GM23338 (cell line): ENCODE results near the gene PHLDB2. TPM values are rescaled to one million over a fixed set of nuclear protein-coding genes. Genes with fewer than 3 reads are reported as not detected.

ENCODE experiments used
- ATAC-seq: fragments of 200-7000 bp; cut with Tn5 transposase; 3 replicates; pipeline ENCODE4 v1.9.1; 2020
- DNase-seq: peaks from one replicate; pipeline ENCODE4 v3.0.0-alpha.2; 2015; ENCODE audit warnings: low spot score
- H2AFZ ChIP-seq: fragments of 200-600 bp; sonication (generic); 2 replicates; pipeline ENCODE4 v1.8.0; 2016; ENCODE audit warnings: antibody characterized with exemption, mild to moderate bottlenecking, moderate library complexity
- H3F3A ChIP-seq: fragments of 200-600 bp; sonication (generic); replicated peaks from 2 replicates; pipeline ENCODE4 v1.8.0; 2017; ENCODE audit warnings: antibody characterized with exemption, mixed run types, low read depth
- H3K27ac ChIP-seq: fragments of 200-600 bp; sonication (generic); 2 replicates; pipeline ENCODE4 v1.6.1; 2016; ENCODE audit warnings: low read depth
- H3K27me3 ChIP-seq: fragments of 200-600 bp; sonication (generic); 2 replicates; pipeline ENCODE4 v1.8.0; 2016; ENCODE audit warnings: mild to moderate bottlenecking, mixed run types, moderate library complexity; ENCODE audit not compliant: insufficient read depth
- H3K36me3 ChIP-seq: fragments of 200-600 bp; sonication (generic); 2 replicates; pipeline ENCODE4 v1.8.0; 2016; ENCODE audit warnings: mild to moderate bottlenecking; ENCODE audit not compliant: insufficient read depth
- H3K4me1 ChIP-seq: fragments of 200-600 bp; sonication (generic); 2 replicates; pipeline ENCODE4 v1.8.0; 2016; ENCODE audit warnings: mild to moderate bottlenecking, moderate library complexity; ENCODE audit not compliant: insufficient read depth
- H3K4me2 ChIP-seq: fragments of 200-600 bp; sonication (generic); 2 replicates; pipeline ENCODE4 v1.7.1; 2017; ENCODE audit warnings: mixed run types
- H3K4me3 ChIP-seq: fragments of 200-600 bp; sonication (generic); 2 replicates; pipeline ENCODE4 v1.6.1; 2016; ENCODE audit warnings: mixed run types
- H3K79me2 ChIP-seq: fragments of 200-600 bp; sonication (generic); replicated peaks from 2 replicates; pipeline ENCODE4 v1.8.0; 2017; ENCODE audit warnings: mild to moderate bottlenecking; ENCODE audit not compliant: insufficient read depth
- H3K9me2 ChIP-seq: fragments of 200-600 bp; sonication (generic); 2 replicates; pipeline ENCODE4 v1.8.0; 2017; ENCODE audit not compliant: insufficient read depth
- H4K20me1 ChIP-seq: fragments of 200-600 bp; sonication (generic); replicated peaks from 2 replicates; pipeline ENCODE4 v1.8.0; 2017; ENCODE audit warnings: mild to moderate bottlenecking; ENCODE audit not compliant: insufficient read depth
- H3K27ac Mint-ChIP-seq: 2 replicates; pipeline ENCODE4 v1.8.0; 2020; ENCODE audit warnings: inconsistent platforms, mild to moderate bottlenecking, moderate library complexity, mixed read lengths
- H3K27me3 Mint-ChIP-seq: 3 replicates; pipeline ENCODE4 v1.8.0; 2022; ENCODE audit warnings: low read depth, mild to moderate bottlenecking, moderate library complexity, mixed read lengths, inconsistent platforms; ENCODE audit not compliant: insufficient read depth, poor library complexity
- H3K36me3 Mint-ChIP-seq: 3 replicates; pipeline ENCODE4 v1.8.0; 2021; ENCODE audit warnings: low read depth, mild to moderate bottlenecking, inconsistent platforms, moderate library complexity, mixed read lengths
- H3K4me1 Mint-ChIP-seq: 3 replicates; pipeline ENCODE4 v1.8.0; 2020; ENCODE audit warnings: mild to moderate bottlenecking, inconsistent platforms, mixed read lengths
- H3K4me3 Mint-ChIP-seq: 3 replicates; pipeline ENCODE4 v1.8.0; 2021; ENCODE audit warnings: moderate library complexity, mild to moderate bottlenecking, inconsistent platforms, mixed read lengths
- H3K9me3 Mint-ChIP-seq: 3 replicates; pipeline ENCODE4 v1.8.0; 2020; ENCODE audit warnings: moderate library complexity, mild to moderate bottlenecking, inconsistent platforms, mixed read lengths
- JUNB ChIP-seq: IDR thresholded peaks from one replicate; pipeline ENCODE4 v1.6.1; 2016; ENCODE audit warnings: antibody characterized with exemption; ENCODE audit not compliant: unreplicated experiment
- POLR2AphosphoS5 ChIP-seq: IDR thresholded peaks from 2 replicates; pipeline ENCODE4 v1.6.1; 2016; ENCODE audit warnings: antibody characterized with exemption, low read depth
- STAT1 ChIP-seq: IDR thresholded peaks from one replicate; pipeline ENCODE4 v1.6.1; 2016; ENCODE audit warnings: antibody characterized with exemption; ENCODE audit not compliant: unreplicated experiment
- ZNF114 ChIP-seq: fragments of 250-450 bp; sonication (Bioruptor Pico); IDR thresholded peaks from 2 replicates; pipeline ENCODE4 v1.5.0; 2020; ENCODE audit warnings: mild to moderate bottlenecking, moderate library complexity
- polyA plus RNA-seq: library from polyadenylated mRNA; unstranded; fragments of >200 nt; fragmentation: Nextera tagmentation; extraction: Ambion mirVana; gene quantifications from 2 replicates; pipeline ENCODE4 v1.2.1, GENCODE V29; 2016
- total RNA-seq: library from RNA; depleted of rRNA; stranded (reverse); fragments of >200 nt; shearing (Covaris generic); gene quantifications from 2 replicates; pipeline ENCODE4 v1.2.3, GENCODE V29; 2014
- TF ChIP-seq, protein P1 (sequence below): fragments of 250-450 bp; sonication (Bioruptor Pico); IDR thresholded peaks from 2 replicates; pipeline ENCODE4 v1.5.0; 2020; ENCODE audit warnings: mild to moderate bottlenecking, moderate library complexity

PHLDB2 gene
- total and polyA plus RNA-seq, 2 experiments from 2014 or later = 19.5 to 33.7 TPM

DNA sequence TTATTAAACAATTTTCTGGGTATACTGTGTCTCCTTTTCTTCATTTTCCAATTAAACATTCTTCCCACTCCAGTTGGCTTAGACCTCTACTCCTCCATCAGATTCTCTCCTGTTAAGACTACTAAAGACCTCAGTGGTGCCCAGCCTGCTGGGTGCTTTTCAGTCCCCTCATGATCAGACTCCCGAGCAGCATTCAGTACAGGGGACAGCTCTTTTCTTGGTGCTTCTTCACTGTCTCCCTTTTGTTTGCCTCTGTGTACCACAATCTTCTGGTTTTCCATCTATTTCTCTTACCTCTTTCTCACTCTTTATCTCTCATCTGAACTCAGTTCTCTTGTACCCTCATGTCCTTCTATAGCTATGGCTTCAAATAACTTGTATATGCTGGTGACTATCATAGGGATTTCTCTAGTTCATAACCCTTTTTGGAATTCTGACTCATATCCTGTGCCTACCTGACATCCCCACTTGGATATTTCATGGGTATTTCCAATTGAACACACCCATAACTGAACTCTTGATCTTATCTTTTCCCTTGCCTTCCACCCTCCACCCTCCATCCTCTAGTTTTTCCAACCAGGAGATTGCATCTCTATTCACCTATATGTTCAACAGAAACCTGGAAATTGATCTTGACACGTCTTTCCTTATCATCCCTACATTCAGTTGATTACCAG, 64.2 kb downstream of the PHLDB2 start:
- no peaks in the 10 kb centered on the region for H4K20me1 ChIP-seq
- Mint-ChIP-seq H3K4me3 (no peak overlapping the region), H3K27me3 (peaks cover 25% of the 10 kb centered on the region), H3K36me3 (peaks cover 37% of the 10 kb centered on the region), H3K4me1 (peaks cover 28% of the 10 kb centered on the region), H3K9me3 (no peaks in the 10 kb centered on the region), H3K27ac (no peak overlapping the region)
- no peak overlapping the region for H3K4me2 ChIP-seq
- no peaks in the 10 kb centered on the region for H3F3A ChIP-seq
- no peaks in the 10 kb centered on the region for H3K9me2 ChIP-seq
- peaks cover 16% of the 10 kb centered on the region; the same call in 1 of the 2 replicates for H3K4me1 ChIP-seq
- H3K36me3 ChIP-seq = no peaks in the 10 kb centered on the region; the same call in 1 of the 2 replicates
- DNase-seq (no peak), ATAC-seq (no peak)
- TF ChIP-seq STAT1 (no peak), ZNF114 (CRISPR knock-in tag) (no peak), POLR2AphosphoS5 (no peak)
- H3K27ac ChIP-seq = no peak overlapping the region
- H2AFZ ChIP-seq = no peak overlapping the region
- no peaks in the 10 kb centered on the region for H3K79me2 ChIP-seq
- H3K4me3 ChIP-seq = no peak overlapping the region
- H3K27me3 ChIP-seq = peaks cover 29% of the 10 kb centered on the region

DNA sequence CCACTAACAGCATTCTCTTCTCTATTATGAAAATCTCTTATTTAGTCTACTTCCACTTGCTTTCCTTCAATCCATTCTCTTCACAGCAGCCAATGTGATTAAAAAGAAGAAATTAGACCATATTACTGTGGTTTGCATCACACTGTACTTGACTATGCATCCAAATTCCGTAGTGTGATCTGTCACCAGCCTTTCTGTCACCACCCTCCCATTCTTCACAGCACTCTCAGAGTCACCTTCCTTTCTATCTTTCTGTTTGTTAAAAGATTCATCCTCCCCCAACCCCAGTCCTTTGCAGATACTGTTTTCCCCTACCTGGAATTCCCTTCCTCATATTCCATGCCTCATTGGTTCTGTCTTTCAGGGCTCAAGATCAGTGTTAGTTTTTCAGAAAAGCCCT, 64.7 kb downstream of the PHLDB2 start:
- peaks cover 34% of the 10 kb centered on the region for H3K36me3 Mint-ChIP-seq
- H3K4me2 ChIP-seq = no peak overlapping the region

More for the DNA sequence above, 64.7 kb downstream of the PHLDB2 start:
- H3F3A ChIP-seq = no peaks in the 10 kb centered on the region
- Mint-ChIP-seq H3K4me1 (peaks cover 26% of the 10 kb centered on the region), H3K4me3 (no peak overlapping the region), H3K9me3 (no peaks in the 10 kb centered on the region), H3K27me3 (peaks cover 20% of the 10 kb centered on the region), H3K27ac (no peak overlapping the region)
- H3K36me3 ChIP-seq = no peaks in the 10 kb centered on the region; the same call in 1 of the 2 replicates
- H4K20me1 ChIP-seq = no peaks in the 10 kb centered on the region
- H3K4me3 ChIP-seq = no peak overlapping the region
- H2AFZ ChIP-seq = no peak overlapping the region
- TF ChIP-seq JUNB = no peak
- TF ChIP-seq, protein P1, sequence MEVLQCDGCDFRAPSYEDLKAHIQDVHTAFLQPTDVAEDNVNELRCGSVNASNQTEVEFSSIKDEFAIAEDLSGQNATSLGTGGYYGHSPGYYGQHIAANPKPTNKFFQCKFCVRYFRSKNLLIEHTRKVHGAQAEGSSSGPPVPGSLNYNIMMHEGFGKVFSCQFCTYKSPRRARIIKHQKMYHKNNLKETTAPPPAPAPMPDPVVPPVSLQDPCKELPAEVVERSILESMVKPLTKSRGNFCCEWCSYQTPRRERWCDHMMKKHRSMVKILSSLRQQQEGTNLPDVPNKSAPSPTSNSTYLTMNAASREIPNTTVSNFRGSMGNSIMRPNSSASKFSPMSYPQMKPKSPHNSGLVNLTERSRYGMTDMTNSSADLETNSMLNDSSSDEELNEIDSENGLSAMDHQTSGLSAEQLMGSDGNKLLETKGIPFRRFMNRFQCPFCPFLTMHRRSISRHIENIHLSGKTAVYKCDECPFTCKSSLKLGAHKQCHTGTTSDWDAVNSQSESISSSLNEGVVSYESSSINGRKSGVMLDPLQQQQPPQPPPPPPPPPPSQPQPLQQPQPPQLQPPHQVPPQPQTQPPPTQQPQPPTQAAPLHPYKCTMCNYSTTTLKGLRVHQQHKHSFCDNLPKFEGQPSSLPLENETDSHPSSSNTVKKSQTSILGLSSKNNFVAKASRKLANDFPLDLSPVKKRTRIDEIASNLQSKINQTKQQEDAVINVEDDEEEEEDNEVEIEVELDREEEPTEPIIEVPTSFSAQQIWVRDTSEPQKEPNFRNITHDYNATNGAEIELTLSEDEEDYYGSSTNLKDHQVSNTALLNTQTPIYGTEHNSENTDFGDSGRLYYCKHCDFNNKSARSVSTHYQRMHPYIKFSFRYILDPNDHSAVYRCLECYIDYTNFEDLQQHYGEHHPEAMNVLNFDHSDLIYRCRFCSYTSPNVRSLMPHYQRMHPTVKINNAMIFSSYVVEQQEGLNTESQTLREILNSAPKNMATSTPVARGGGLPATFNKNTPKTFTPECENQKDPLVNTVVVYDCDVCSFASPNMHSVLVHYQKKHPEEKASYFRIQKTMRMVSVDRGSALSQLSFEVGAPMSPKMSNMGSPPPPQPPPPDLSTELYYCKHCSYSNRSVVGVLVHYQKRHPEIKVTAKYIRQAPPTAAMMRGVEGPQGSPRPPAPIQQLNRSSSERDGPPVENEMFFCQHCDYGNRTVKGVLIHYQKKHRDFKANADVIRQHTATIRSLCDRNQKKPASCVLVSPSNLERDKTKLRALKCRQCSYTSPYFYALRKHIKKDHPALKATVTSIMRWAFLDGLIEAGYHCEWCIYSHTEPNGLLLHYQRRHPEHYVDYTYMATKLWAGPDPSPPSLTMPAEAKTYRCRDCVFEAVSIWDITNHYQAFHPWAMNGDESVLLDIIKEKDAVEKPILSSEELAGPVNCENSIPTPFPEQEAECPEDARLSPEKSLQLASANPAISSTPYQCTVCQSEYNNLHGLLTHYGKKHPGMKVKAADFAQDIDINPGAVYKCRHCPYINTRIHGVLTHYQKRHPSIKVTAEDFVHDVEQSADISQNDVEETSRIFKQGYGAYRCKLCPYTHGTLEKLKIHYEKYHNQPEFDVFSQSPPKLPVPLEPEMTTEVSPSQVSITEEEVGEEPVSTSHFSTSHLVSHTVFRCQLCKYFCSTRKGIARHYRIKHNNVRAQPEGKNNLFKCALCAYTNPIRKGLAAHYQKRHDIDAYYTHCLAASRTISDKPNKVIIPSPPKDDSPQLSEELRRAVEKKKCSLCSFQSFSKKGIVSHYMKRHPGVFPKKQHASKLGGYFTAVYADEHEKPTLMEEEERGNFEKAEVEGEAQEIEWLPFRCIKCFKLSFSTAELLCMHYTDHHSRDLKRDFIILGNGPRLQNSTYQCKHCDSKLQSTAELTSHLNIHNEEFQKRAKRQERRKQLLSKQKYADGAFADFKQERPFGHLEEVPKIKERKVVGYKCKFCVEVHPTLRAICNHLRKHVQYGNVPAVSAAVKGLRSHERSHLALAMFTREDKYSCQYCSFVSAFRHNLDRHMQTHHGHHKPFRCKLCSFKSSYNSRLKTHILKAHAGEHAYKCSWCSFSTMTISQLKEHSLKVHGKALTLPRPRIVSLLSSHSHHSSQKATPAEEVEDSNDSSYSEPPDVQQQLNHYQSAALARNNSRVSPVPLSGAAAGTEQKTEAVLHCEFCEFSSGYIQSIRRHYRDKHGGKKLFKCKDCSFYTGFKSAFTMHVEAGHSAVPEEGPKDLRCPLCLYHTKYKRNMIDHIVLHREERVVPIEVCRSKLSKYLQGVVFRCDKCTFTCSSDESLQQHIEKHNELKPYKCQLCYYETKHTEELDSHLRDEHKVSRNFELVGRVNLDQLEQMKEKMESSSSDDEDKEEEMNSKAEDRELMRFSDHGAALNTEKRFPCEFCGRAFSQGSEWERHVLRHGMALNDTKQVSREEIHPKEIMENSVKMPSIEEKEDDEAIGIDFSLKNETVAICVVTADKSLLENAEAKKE (CRISPR knock-in tag) = no peak
- no peak overlapping the region for H3K27ac ChIP-seq
- peaks cover 23% of the 10 kb centered on the region for H3K27me3 ChIP-seq
- no peaks in the 10 kb centered on the region for H3K79me2 ChIP-seq
- peaks cover 16% of the 10 kb centered on the region; the same call in 1 of the 2 replicates for H3K4me1 ChIP-seq
- no peaks in the 10 kb centered on the region for H3K9me2 ChIP-seq
- ATAC-seq (no peak), DNase-seq (no peak)
